Stimulated activated CD4-positive, alpha-beta T cell treated with anti-CD3 and anti-CD28 coated beads, Interleukin-15, amount 100 ng/mL, for 1 hour (primary cell): ENCODE data around the gene GDAP1L1.
"Not testable (repeated sequence)": the region's sequence is repeated elsewhere in the genome, so short reads cannot be mapped to it uniquely, and the experiment has no call there.

ENCODE experiments used
- DNase-seq, 2 donors: peaks; one replicate each; pipeline ENCODE4 v3.0.0-alpha.2; 2020; ENCODE audit warnings: low read depth in 1 of 2, low spot score in 1 of 2

The GDAP1L1 gene

GRCh38 chr20:44219791-44220190, 27.3 kb upstream of the GDAP1L1 start:
- DNase-seq, result no peak

DNA sequence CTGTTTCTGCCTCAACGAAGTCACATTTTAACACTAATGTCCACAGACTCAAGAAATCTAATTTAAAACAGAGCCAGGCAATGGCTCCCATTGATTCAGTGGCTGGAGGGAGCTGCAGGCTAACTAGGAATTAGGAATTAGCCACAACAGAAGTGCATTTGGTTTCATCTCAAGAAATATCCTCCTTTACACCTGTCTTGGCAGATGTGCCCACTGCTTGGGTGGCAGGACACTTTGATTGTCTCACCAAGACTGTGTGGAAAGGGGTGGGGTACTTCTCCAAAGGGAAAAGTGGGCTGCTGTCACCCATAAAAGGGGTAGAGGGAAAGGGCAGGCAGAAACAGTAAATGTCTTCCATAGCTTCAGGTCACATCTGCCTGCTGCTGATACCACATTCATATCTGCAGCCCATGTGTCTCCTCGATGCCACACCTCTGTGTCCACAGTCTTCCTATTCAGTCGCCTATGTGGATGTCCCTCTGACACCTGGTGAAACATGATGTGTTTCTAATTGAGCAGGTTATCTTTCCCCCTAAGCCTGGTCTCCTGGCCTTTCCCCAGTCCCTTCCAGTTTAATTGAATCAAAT, 25.6 kb upstream of the GDAP1L1 start:
- no peak for DNase-seq

- DNase-seq, result no peak
Observed at GRCh38 chr20:44222027-44222426, 25.1 kb upstream of the GDAP1L1 start.

- no peak for DNase-seq
Observed at GRCh38 chr20:44222633-44223368, 24.3 kb upstream of the GDAP1L1 start.

GRCh38 chr20:44223721-44224120, 23.4 kb upstream of the GDAP1L1 start:
- DNase-seq, result no peak

DNA sequence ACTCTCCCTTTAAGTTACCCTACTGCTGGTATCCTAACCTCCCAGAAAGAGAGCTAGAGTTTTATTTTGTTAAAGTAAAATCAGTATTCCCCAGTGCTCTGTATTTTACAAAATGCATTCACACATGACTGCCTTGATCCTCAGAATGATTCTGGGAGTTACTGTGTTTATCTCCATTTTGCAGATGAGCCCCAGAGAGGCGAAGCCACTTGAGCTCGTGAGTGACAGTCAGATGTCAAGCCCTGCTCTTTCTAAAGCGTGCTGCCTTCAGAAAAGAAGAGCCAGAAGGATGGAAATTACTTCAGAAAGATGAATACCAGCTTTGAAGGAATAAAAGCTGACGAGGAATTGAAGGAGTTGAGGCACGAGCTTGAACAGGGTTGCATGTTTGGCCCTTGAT, 22.5 kb upstream of the GDAP1L1 start:
- no peak for DNase-seq

DNA sequence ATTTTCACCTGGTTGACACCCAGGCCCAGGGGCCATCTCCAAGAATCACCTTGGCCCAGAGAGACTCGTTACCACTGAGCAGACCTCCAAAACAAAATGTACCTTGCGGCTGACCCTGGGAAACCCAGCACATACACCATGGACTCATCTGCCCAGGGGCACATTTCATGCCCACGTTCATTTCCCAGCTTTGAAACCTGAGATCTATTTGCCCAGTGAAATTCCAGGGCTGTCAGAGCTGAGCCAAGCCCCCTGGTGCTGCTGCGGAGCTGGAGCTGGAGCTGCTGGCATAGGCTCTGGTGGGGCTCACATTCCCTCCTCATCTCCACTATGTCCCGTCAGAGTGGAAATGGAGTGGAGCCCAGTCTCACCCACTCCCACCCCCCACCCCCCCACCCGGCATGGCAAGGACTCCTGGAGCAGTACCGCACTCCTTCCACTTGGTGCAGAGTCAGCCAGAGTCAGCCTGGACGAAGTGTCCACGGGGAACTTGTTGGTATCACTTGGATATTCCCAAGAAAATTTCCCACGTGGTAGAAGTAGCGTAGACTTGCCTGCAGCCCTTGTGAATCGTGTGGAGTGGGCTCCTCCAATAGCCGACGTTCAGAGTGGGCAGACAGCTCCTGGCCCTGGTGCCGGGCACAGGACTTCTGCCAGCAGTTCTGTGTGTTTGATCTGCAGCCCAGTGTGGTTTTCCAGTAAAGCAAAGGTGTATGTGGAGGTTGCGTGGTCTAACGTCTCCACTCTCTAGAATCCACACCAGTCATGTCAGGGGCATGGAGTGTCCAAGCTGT, 18.4 kb upstream of the GDAP1L1 start:
- DNase-seq, result no peak

GRCh38 chr20:44231193-44231592, 15.9 kb upstream of the GDAP1L1 start:
- no peak for DNase-seq

DNA sequence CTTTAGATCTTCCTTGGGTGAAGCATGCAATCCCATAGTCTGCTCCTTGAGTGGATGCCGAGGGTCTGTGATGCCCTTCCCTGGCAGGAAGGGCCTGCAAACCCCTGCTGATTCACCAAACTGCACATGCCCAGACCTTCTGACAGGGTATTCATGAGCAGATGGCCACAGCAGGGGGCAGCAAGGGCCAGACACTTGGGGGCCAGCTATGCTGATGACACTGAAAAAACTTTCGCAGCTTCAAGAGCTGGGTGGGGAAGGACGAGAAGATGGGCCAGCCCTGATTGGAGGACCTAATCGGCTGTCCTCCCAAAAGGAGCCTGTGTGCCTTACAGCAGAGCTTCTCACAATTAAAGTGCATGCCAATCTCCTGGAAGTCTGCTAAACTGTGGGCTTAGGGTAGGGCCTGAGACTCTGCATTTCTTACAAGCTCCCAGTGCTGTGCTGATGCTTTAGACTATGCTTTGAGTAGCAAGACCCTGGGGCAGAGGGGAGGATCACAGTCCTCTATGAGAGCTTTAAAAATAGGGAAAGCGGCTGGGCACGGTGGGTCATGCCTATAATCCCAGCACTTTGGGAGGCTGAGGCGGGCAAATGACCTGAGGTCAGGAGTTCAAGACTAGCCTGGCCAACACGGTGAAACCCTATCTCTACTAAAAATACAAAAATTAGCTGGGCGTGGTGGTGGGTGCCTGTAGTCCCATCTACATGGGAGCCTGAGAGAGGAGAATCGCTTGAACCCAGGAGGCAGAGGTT, 15.2 kb upstream of the GDAP1L1 start:
- DNase-seq, result no peak

DNA sequence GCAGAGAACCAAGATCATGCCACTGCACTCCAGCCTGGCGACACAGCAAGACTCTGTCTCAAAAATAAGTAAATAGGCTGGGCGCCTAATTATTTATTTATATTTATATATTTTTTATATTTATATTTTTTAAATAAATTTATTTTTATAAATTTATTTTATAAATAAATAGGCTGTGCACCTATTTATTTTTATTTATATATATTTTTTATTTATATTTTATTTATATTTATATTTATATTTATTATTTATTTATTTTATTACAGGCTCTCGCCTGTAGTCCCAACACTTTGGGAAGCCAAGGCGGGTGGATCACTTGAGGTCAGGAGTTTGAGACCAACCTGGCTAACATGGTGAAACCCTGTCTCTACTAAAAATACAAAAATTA, 14.6 kb upstream of the GDAP1L1 start:
- not testable (repeated sequence) for DNase-seq

DNA sequence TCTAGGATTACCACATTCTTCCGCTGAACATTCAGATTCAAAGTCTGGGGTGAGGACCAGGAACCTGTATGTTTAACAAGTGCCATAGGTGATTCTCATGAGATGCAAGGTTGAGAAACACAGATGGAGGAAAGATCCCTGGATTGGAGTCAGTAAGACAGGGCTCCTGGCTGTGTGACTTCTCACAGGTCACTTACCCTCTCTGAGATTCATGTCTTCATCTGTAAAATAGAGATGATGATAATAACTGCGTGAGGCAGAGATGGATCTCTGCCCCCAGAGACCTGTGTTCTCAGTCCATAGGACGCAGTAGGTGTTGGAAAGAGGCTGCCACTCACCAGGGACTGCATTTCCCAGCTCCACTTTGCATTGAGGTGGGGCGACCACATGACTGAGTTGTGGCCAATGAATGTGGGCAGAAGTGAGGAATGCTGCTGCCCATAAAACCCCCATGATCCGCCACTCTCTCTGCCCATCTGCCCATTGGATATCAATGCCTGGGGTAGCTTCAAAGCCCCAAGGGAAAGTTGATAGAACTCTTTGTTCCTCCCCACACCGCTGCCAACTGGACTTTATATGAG, 13.6 kb upstream of the GDAP1L1 start:
- no peak for DNase-seq

DNA sequence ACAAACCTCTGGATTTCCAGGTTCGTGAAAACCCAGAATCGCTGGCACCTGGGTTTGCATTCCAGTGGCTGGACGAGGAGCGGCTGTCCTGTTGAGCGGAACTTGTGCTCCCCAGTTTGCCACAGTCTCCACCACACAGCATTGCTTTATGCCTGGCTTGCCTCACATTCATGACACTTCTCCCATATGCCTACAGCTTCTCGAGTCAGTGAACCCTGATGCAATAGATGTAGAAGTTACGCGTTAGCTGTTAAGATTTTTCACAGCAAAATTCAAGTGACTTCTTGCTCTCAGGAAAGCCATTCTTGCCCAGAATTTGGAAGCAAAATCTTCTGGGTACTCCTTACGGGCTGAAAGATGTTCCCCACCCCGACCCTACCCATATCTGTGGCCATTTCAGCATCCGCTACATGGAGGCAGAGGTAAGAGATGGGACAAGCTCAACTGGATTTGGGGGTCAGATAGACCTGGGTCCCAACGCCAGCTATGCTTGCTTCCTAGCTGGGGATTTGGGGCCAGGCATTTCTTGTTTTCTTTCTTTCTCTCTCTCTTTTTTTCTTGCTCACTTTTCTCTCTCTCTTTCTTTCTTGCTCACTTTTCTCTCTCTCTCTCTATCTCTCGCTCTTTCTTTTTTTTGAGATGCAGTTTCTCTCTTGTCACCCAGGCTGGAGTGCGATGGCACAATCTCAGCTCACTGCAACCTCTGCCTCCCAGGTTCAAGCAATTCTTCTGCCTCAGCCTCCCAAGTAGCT, 12.4 kb upstream of the GDAP1L1 start:
- no peak for DNase-seq

GRCh38 chr20:44235702-44236101, 11.4 kb upstream of the GDAP1L1 start:
- no peak for DNase-seq

DNA sequence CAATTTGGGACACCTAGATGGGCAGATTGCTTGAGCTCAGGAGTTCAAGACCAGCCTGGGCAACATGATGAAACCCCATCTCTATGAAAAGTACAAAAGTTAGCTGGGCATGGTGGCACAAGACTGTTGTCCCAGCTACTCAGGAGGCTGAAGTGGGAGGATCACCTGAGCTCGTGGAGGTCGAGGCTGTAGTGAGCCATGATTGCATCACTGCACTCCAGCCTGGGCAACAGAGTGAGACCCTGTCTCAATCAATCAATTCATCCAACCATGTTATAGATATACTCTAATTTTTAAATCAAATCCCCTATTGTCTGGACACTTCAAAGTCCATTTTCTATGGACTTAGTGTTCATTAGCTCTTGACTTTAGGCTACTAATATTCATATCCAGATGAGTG, 10.3 kb upstream of the GDAP1L1 start:
- not testable (repeated sequence) for DNase-seq

- DNase-seq, result no peak
Observed at GRCh38 chr20:44241796-44242195, 5.3 kb upstream of the GDAP1L1 start.

DNA sequence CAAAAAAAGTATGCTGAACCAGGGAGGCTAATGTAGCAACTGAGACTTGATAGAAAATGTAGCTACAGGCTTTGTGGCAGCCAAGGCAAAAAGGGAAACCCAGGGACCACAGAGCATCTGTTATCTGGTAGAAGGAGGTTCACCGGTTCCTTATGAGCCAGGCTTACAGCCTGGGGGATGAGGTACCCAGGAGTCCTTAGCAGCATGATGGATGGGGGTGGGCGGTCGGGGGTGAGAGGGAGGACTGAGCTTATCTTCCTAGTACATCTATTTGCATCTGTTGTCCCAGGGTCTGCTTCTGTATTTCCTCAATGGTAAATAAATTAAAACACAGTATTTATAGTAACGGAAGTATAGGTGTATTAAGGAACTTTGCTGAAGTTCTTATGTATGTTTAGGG, 1.1 kb upstream of the GDAP1L1 start:
- DNase-seq, result no peak

DNA sequence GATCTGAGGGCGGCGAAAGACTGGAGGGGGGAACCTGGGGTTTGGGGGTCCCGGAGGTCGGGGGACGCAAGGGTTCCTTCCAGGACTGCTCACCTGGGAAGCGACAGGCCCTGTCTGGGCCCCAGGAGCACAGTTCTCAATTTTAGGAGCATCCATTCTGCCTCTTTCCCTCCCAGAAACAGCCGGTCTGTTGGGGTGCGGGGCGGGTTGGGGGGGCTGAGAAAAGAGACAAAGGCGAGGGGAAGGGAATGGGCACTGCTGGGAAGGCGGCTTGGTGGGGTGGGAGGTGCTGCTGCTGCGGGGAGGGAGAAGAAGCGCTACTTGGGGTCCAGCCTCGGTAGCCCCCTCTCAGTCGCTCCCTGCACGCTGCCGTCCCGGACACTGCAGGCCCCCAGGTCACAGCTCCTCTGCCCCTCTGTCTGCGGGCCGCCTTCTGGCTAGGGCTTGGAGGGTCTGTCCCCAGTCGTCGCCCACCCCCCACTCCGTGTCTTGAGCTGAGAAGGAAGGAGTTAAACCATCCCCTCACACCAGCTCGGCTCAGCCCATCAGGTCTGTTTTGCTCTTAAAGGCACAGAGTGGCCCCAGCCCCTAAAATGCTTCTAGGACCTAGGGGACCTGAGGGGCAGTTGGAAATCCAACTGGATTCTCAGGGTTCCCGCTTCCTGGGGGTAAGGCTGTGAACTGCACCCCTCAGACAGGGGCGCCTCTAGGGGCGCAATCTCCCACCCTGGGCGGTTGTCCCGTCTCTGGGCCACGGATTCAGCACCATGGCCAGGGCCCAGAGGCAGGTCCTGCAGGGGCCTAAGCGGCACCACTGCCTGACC, 690 bp downstream of the GDAP1L1 start:
- DNase-seq, result no peak

GRCh38 chr20:44248410-44248759, 1.3 kb downstream of the GDAP1L1 start:
- DNase-seq, result no peak

DNA sequence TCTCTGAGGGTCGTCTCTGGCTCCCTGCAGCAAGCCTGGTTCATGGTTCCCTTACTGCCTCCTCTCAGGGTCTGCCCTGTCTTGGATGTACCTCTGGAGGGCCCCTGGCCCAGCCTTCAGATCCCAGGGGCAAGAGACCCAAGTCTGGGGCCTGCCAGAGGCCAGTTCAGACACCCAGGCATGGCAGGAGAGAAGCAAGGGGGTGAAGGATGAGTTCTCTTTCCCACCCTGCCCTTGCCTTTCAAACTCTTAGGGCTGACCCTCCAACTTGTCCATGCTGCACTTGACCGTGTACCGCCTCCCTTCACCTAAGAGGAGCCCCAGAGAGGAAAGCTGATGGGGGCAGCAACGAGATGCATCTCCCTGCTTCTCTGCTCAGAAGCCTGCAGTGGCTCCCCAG, 4.2 kb downstream of the GDAP1L1 start:
- DNase-seq, result no peak

DNA sequence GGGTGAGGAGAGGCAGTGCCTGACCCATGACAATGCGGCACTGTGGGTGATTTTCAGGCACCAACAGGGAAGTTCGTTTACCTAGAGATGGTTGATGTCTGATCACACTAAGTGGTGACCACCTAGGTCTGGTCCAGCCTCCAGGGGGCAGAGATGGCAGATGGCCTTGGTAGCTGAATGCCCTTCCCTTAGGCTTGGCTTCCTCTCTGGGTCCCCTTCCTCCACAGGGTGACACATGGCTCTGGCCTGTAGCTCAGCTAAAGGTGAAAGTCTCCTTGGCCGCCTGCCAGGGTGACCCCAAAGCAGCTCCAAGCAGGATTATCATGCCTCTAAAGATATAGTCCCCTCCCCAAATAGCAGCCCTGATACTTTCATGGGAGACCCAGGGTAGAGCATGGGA, 6.4 kb downstream of the GDAP1L1 start:
- DNase-seq, result no peak
